SK-N-SH (cell line): ENCODE results near the gene GJA3.

Experiments
- ELF1 ChIP-seq: IDR thresholded peaks from 2 replicates; pipeline ENCODE4 v1.4.0; 2012
- FOXM1 ChIP-seq: IDR thresholded peaks from 2 replicates; pipeline ENCODE4 v1.4.0; 2012; ENCODE audit warnings: low read depth, mild to moderate bottlenecking
- GABPA ChIP-seq: IDR thresholded peaks from 2 replicates; pipeline ENCODE4 v1.4.0; 2012; ENCODE audit warnings: low read depth, mild to moderate bottlenecking
- NFIC ChIP-seq: IDR thresholded peaks from 2 replicates; pipeline ENCODE4 v1.4.0; 2012; ENCODE audit warnings: borderline replicate concordance
- POLR2AphosphoS5 ChIP-seq: IDR thresholded peaks from 2 replicates; pipeline ENCODE4 v1.6.1; 2012; ENCODE audit warnings: low read depth, low read length
- RFX5 ChIP-seq: IDR thresholded peaks from 2 replicates; pipeline ENCODE4 v1.6.1; 2012; ENCODE audit warnings: mild to moderate bottlenecking, improper control_type of control experiment, low read length
- SIN3A ChIP-seq: IDR thresholded peaks from 2 replicates; pipeline ENCODE4 v1.6.1; 2012; ENCODE audit warnings: low read depth, mild to moderate bottlenecking, low read length, moderate library complexity, borderline replicate concordance
- YY1 ChIP-seq: IDR thresholded peaks from 2 replicates; pipeline ENCODE4 v1.4.0; 2012; ENCODE audit warnings: low read depth, mild to moderate bottlenecking
- TF ChIP-seq, protein P1 (sequence below): fragments of 200-600 bp; sonication (generic); IDR thresholded peaks from 2 replicates; pipeline ENCODE4 v1.6.1; 2017; ENCODE audit warnings: antibody characterized with exemption, mild to moderate bottlenecking, moderate library complexity
- TF ChIP-seq, protein P2 (sequence below): IDR thresholded peaks from 2 replicates; pipeline ENCODE4; 2012
- TF ChIP-seq, protein P3 (sequence below): IDR thresholded peaks from 2 replicates; pipeline ENCODE4 v1.6.1; 2012; ENCODE audit warnings: mild to moderate bottlenecking, low read depth, low read length, moderate library complexity

DNA sequence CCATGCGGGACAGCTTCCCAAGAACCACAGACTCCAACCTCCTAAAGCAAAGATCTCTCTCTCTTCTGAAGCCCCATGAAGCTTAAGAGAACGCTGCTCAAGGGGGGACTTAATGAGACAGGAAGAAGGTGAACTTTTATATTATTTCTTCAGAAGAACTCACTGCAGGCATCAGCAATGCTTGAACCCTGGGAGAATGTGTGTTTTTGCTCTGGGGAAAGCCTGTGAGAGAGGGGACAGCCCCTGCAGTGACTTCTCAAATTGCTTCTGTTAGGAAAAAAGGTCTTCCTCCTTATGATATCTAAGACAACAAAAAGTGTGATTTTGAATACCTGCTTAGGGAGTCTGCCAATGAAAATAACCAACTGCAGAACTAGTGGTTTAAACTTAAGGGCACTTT lies 23.0 kb downstream of the GJA3 start:
- TF ChIP-seq NFIC (no peak), YY1 (no peak), GABPA (no peak), POLR2AphosphoS5 (no peak), ELF1 (no peak), SIN3A (no peak), RFX5 (no peak), FOXM1 (no peak)
- TF ChIP-seq, protein P1, sequence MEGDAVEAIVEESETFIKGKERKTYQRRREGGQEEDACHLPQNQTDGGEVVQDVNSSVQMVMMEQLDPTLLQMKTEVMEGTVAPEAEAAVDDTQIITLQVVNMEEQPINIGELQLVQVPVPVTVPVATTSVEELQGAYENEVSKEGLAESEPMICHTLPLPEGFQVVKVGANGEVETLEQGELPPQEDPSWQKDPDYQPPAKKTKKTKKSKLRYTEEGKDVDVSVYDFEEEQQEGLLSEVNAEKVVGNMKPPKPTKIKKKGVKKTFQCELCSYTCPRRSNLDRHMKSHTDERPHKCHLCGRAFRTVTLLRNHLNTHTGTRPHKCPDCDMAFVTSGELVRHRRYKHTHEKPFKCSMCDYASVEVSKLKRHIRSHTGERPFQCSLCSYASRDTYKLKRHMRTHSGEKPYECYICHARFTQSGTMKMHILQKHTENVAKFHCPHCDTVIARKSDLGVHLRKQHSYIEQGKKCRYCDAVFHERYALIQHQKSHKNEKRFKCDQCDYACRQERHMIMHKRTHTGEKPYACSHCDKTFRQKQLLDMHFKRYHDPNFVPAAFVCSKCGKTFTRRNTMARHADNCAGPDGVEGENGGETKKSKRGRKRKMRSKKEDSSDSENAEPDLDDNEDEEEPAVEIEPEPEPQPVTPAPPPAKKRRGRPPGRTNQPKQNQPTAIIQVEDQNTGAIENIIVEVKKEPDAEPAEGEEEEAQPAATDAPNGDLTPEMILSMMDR, result no peak
- TF ChIP-seq, protein P2, sequence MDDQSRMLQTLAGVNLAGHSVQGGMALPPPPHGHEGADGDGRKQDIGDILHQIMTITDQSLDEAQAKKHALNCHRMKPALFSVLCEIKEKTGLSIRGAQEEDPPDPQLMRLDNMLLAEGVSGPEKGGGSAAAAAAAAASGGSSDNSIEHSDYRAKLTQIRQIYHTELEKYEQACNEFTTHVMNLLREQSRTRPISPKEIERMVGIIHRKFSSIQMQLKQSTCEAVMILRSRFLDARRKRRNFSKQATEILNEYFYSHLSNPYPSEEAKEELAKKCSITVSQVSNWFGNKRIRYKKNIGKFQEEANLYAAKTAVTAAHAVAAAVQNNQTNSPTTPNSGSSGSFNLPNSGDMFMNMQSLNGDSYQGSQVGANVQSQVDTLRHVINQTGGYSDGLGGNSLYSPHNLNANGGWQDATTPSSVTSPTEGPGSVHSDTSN, result no peak
- TF ChIP-seq, protein P3, sequence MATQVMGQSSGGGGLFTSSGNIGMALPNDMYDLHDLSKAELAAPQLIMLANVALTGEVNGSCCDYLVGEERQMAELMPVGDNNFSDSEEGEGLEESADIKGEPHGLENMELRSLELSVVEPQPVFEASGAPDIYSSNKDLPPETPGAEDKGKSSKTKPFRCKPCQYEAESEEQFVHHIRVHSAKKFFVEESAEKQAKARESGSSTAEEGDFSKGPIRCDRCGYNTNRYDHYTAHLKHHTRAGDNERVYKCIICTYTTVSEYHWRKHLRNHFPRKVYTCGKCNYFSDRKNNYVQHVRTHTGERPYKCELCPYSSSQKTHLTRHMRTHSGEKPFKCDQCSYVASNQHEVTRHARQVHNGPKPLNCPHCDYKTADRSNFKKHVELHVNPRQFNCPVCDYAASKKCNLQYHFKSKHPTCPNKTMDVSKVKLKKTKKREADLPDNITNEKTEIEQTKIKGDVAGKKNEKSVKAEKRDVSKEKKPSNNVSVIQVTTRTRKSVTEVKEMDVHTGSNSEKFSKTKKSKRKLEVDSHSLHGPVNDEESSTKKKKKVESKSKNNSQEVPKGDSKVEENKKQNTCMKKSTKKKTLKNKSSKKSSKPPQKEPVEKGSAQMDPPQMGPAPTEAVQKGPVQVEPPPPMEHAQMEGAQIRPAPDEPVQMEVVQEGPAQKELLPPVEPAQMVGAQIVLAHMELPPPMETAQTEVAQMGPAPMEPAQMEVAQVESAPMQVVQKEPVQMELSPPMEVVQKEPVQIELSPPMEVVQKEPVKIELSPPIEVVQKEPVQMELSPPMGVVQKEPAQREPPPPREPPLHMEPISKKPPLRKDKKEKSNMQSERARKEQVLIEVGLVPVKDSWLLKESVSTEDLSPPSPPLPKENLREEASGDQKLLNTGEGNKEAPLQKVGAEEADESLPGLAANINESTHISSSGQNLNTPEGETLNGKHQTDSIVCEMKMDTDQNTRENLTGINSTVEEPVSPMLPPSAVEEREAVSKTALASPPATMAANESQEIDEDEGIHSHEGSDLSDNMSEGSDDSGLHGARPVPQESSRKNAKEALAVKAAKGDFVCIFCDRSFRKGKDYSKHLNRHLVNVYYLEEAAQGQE, result no peak
